SIG-M5 (cell line): ENCODE data around the gene ACTL7B.
"Not testable (repeated sequence)": the region's sequence is repeated elsewhere in the genome, so short reads cannot be mapped to it uniquely, and the experiment has no call there.

ENCODE experiments used
- DNase-seq: peaks from one replicate; lab custom pipeline; 2025; lab: John Stamatoyannopoulos, UW

ACTL7B gene, protein sequence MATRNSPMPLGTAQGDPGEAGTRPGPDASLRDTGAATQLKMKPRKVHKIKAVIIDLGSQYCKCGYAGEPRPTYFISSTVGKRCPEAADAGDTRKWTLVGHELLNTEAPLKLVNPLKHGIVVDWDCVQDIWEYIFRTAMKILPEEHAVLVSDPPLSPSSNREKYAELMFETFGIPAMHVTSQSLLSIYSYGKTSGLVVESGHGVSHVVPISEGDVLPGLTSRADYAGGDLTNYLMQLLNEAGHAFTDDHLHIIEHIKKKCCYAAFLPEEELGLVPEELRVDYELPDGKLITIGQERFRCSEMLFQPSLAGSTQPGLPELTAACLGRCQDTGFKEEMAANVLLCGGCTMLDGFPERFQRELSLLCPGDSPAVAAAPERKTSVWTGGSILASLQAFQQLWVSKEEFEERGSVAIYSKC

GRCh38 chr9:108855888-108856287 is at the start of gene ACTL7B:
Gene ACTL7B (minus strand): TSS chr9:108855986. CDS start chr9:108855930, 56 bp downstream.
- DNase-seq: no peak

DNA sequence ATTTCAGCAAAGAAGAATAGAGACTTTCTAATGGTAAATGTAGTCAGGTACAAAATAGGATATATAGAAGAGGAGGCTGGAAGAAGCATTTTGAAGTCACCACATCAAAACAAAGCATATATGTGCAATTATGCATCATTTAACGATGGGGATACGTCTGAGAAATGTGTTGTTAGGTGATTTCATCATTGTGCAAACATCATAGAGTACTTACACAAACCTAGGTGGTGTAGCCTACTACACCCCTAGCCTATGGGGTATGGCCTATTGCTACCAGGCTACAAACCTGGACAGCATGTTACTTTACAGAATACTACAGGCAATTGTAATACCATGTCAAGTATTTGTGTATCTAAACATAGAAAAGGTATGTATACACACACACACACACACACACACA is 49.7 kb upstream of the ACTL7B start:
- no peak for DNase-seq

DNA sequence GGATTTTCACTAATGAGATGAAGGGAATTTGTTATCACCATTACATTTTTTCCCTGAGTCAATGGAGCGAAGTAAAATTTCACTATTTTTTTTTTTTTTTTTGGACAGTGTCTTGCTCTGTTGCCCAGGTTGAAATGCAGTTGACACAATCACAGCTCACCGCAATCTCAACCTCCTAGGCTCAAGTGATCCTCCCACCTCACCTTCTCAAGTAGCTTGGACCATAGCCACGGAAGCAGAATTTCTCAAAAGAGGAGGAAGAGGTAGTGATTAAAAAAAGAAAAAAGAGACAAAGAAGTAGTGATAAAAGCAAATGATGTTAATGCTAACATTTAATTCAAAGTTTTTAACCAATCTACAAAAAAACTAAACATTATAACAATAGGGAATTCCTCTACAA is 48.4 kb upstream of the ACTL7B start:
- no peak for DNase-seq

- DNase-seq: no peak
These were observed 47.8 kb upstream of the ACTL7B start for GRCh38 chr9:108903420-108904103.

GRCh38 chr9:108900176-108900575 is 44.4 kb upstream of the ACTL7B start:
- no peak for DNase-seq

GRCh38 chr9:108899023-108899695 is 43.4 kb upstream of the ACTL7B start:
- not testable (repeated sequence) for DNase-seq

DNA sequence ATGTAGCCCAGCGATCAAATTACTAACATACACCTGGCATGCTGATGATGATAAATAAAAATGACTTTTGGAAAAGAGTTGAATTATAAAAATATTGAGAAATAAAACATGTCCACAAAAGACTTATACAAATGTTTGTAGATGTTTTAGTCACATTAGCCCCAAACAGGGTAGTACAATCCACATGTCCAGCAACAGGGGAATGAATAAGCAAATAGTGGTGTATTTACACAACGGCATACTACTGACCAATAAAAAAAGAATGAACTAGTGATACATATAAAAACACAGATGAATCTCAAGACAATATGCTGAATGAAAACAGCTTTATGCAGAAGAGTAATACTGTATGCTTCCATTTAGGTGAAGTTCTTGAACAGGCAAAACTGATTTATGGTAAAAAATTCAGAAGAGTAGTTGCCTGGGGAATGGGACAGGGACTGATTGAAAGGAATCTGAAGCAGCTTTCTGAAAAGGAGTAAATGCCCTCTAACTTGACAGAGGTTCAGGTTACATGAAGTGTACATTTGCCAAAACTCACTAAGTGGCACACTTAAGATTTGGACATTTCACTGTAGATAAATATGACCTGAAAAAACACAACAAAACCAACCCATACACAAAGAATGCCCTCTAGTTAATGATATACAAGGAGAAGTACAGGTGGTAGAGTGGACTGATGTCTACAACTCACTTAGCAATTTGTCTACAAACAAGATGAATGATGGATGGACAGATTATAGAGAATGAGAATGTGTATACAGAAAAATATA is 41.7 kb upstream of the ACTL7B start:
- no peak for DNase-seq

DNA sequence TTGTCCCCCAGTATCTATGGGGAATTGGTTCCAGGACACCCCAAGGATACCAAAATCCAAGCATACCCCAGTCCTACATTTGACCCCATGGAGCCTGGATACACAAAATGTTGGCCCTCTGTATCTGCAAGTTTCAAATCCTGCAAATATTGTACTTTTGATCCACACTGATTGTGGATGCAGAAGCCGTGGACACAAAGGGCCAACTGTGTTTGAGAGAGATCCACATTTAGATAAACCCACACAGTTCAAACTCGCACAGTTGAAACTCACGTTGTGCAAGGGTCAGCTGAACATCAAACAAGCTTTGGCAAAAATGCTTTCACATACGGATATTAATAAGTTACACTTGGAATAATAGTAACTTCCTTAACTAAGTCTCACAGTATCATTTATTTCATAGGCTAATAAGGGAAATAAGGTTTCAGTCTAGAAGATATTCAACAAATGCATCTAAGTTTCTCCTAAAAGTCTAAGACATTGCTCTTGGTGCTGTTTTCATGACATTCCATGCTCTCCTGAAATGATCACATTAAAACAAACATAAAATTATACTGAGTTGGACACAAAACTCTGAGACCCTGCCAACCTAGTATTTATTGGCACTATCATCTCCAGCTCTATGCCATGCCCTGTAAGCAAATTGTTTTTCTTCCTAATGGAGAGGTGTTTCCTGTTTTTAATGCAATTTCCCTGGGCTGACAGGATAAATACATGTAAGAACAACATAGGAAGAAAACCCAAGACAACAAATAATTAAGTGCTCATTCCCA is 38.6 kb upstream of the ACTL7B start:
- DNase-seq: no peak

- no peak for DNase-seq
These were observed 33.9 kb upstream of the ACTL7B start for GRCh38 chr9:108889649-108890067.

DNA sequence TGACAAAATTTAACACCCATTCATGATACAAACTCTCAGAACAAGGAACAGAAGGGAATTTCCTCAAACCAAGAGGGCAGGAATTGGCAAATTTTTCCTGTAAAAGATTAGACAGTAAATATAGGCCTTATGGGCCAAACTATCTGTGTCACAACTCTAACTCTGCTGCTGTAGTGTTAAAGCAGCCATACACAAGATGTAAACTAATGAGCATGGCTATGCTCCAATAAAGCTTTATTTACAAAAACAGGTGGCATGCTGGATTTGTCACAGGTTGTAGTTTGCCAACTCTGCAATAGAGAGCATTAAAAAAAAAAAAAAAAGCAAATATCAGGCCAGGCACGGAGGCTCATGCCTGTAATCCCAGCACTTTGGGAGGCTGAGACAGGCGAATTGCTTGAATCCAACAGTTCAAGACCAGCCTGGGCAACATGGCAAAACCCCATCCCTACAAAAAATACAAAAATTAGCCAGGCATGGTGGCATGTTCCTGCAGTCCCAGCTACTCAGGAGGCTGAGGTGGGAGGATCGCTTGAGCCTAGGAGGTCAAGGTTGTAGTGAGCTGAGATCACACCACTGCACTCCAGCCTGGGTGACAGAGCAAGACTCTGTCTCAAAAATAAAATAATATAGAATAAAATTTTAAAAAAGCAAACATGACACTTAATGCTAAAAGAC is 30.9 kb upstream of the ACTL7B start:
- not testable (repeated sequence) for DNase-seq

DNA sequence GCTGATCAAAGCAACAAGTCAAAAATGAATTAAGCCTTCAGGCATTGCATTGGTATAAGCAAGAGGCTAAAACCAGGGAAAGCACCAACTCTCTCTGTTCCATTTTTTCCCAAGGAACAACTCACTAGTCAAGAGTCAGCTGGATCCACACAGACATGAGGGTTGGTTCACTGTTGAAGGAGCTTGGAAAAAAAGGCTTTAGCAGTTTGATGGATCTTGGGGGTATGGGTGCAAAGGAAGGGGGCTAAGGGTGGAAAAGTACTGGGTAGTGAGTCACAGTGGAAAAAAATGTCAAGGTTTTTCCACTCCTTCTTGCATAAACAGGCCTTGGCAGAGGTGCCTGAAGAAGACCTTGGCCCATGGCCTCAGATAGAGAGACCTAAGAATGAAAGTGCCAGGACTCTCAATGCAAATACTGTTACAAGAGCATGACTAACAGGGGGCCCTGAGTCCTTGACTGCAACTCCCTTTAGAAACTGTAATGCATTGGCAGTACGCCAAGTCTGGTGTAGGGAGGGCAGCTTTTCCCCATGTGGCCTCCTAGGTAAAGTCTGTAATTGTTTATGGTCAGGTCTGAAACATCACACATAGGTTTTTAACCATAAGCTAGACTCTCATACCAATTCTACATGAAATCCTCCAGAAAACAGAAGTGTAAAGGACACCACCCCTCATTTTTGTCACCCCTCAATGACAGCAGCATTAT is 30.0 kb upstream of the ACTL7B start:
- DNase-seq: peak; percentile 37

GRCh38 chr9:108884701-108885100 is 28.9 kb upstream of the ACTL7B start:
- no peak for DNase-seq

DNA sequence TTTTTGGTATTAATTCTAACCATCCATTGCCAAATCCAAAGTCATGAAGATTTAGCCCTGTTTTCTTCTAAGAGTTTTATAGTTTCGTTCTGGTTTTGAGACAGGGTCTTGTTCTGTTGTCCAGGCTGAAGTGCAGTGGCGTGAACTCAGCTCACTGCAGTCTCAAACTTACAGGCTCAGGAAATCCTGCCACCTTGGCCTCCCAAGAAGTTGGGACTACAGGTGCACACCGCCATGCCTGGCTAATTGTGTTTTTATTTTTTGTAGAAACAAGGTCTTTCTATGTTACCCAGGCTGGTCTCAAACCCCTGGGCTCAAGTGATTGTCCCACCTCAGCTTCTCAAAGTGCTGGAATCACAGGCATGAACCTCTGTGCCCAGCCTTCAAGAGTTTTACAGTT is 27.3 kb upstream of the ACTL7B start:
- no peak for DNase-seq

- DNase-seq: no peak
These were observed 26.5 kb upstream of the ACTL7B start for GRCh38 chr9:108882052-108882888.

DNA sequence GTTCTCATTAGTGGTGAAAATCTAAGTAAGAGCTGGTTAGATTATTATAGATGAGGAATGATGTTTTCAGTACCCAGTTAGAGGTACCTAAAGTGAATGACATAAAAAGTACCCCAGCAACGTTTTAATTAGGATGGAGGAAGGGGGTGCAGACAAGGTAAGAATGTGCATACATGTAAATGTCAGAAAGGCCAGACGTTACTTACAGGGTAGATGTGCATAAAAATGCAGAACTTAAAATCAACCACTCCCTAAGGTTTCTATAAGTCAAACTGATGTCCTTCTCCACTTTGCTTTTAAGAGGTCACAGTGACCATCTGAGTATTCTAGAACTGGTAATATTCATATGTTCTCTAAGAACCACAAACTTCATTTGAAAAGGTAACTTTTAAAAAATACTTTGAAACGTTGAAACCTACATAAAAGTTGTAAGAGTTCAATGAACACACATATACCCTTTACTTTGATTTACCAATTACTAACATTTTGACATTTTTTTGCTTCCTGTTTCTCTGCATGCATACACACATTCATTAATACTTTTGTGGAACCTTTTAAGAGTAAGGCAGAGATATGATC is 25.0 kb upstream of the ACTL7B start:
- no peak for DNase-seq

DNA sequence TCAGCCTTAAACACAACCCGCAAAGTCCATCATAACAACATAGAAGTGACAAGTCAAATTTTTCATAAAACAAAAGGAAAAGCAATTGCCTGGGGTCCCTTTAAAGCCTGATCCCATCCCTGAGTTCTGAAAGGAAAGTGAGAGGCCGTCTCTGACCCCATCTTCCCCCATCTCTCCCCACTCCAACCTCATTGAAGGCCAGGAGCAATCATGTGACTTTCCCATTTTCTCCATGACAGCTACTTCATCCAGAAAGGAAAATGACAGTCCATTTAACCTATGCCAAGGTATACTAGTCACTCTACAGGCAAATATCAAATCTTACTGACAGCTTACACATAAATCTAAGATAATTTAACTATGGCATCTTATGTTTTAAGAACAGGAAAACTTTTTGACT is 21.7 kb upstream of the ACTL7B start:
- no peak for DNase-seq

DNA sequence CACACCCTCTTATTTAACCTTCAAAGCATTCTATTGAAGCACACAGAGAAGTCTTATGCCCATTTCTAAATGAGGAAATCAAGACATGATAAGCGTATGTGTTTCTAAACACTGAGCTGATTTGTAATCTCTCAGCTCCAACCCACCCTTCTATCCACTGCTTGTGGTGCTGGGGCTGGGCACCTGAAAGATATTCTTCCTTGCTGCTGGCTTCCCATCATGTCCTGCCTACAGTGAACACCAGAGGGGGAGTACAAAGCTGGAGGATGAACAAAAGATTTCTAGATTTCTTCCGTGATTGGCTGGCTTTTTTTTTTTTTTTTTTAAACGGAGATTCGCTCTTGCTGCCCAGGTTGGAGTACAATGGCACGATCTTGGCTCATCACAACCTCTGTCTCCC is 20.6 kb upstream of the ACTL7B start:
- DNase-seq: no peak

DNA sequence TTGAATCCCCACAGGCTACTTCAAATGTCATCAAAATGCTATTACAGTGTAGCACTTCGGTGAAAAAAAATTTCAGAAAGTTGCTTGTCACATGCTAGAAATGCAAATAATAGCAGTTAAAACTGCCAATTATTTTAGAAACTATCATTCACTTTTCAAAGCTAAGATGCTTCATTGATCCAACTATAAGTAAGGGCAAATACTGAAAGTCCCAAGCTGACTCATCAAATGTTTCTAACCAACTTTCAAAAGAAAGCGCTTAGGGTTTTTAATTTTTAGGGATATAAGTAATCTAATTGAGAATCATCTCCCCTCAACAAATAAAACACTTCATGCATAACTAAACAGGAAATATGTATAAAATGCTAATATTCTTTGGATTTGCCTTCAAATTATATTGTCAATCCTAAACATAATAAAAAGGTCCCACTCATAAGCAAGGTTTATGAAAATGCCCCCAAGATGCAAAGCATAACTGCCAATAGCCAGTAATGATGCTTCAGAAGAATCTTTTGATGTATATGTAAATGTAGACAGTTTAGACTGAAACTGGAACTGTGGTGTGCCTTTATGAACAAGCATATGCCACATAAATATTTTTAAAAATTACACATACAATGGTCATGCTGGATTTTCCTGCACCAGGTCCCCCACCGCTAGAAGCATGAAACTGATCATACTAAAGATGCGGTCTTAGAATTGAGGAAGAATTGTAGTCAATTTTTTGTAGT is 18.4 kb upstream of the ACTL7B start:
- DNase-seq: no peak
